ENCODE data around the gene TNIK. TPM values are rescaled to one million over a fixed set of nuclear protein-coding genes. Genes with fewer than 3 reads are reported as not detected.

The TNIK gene
- polyA plus RNA-seq, 1 donor from 2014 or later: 19.3 TPM

DNA sequence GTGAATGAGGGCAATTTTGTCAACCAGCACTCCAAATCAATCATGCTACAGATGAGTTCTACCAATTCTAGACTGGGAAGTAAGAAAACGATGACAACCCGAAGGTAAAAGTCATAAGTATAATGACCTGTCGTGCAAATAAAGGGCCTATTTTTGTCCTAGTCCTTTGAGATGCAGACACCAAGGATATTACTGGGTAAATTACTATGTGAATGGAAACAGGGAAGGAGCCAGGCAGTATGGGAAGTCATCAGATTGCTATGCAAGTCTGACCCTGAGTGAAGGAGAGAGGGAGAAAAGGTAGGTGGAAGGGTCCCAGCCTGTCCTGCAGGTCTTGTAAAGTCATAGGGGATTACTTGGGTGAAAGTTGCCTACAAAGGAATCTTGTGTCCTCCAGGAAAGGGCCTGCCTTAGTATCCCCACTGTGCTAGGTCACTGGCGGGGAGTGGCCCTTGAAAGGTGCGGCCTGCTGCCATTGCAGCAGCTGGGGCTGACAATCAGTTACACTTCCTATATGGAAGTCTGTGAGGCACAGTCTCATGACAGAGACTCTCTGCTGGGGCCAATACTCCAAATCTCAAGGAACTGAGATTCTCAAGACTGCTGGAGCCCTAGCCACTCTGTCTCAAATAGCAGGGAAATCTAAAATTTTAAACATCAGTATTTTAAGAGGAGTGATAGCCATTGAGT lies 283.8 kb downstream of the TNIK start:
- Histone ChIP-seq H3K79me2 (replicated peaks; ENCODE audit: insufficient read depth, low read length) (no peaks in the 10 kb centered on the region), H3K9me2 (ENCODE audit: insufficient read depth, low read length) (no peaks in the 10 kb centered on the region), H3K9me3 (ENCODE audit: low read length) (no peaks in the 10 kb centered on the region), H3K27ac (ENCODE audit: low read length) (peak overlapping the region; percentile 51), H3F3A (ENCODE audit: insufficient read depth, low read length, poor library complexity, severe bottlenecking) (peaks cover 4% of the 10 kb centered on the region), H3K9ac (ENCODE audit: low read length) (peak overlapping the region; percentile 10), H3K4me3 (ENCODE audit: low read length) (peak overlapping the region; percentile 44), H3K4me2 (ENCODE audit: low read length) (no peak overlapping the region), H4K20me1 (ENCODE audit: insufficient read depth) (no peaks in the 10 kb centered on the region), H2AFZ (ENCODE audit: low read depth, low read length) (no peak overlapping the region), H3K27me3 (ENCODE audit: insufficient read depth, low read depth, low read length) (no peaks in the 10 kb centered on the region), H3K36me3 (ENCODE audit: insufficient read depth, low read length) (peaks cover 4% of the 10 kb centered on the region)
- TF ChIP-seq CTCF (IDR thresholded peaks at IDR 0.05; ENCODE audit: poor library complexity, severe bottlenecking) (no peak), EP300 (conservative IDR thresholded peaks at IDR 0.05; ENCODE audit: poor library complexity, severe bottlenecking) (peak; percentile 78), POLR2AphosphoS5 (IDR thresholded peaks at IDR 0.05) (peak; percentile 59)
- TF ChIP-seq, protein P1, sequence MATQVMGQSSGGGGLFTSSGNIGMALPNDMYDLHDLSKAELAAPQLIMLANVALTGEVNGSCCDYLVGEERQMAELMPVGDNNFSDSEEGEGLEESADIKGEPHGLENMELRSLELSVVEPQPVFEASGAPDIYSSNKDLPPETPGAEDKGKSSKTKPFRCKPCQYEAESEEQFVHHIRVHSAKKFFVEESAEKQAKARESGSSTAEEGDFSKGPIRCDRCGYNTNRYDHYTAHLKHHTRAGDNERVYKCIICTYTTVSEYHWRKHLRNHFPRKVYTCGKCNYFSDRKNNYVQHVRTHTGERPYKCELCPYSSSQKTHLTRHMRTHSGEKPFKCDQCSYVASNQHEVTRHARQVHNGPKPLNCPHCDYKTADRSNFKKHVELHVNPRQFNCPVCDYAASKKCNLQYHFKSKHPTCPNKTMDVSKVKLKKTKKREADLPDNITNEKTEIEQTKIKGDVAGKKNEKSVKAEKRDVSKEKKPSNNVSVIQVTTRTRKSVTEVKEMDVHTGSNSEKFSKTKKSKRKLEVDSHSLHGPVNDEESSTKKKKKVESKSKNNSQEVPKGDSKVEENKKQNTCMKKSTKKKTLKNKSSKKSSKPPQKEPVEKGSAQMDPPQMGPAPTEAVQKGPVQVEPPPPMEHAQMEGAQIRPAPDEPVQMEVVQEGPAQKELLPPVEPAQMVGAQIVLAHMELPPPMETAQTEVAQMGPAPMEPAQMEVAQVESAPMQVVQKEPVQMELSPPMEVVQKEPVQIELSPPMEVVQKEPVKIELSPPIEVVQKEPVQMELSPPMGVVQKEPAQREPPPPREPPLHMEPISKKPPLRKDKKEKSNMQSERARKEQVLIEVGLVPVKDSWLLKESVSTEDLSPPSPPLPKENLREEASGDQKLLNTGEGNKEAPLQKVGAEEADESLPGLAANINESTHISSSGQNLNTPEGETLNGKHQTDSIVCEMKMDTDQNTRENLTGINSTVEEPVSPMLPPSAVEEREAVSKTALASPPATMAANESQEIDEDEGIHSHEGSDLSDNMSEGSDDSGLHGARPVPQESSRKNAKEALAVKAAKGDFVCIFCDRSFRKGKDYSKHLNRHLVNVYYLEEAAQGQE (IDR thresholded peaks at IDR 0.05; ENCODE audit: borderline replicate concordance): peak; percentile 26

DNA sequence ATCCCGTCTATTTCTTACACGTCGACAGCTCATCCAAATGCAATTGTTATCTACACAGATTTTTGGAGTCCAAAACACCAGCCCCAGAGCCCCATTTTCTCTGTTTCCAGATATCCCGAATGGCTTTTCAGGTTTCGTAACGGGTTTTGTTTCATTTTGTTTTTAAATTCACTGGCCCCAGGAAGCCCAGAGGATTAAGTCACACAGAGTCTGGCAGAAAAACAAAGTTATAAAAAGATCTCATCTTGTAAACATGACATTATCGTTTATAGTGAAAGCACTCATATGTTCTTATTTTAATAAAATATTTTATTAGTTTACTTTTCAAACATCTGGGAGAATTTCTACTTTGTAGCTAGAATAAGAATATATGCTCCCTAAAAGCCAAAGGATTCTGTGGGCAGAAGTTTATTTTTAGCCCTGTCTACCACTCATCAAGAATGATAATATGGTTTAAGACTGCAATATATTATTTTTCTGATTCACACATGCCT lies 284.4 kb downstream of the TNIK start:
- Histone ChIP-seq H3K79me2 (replicated peaks; ENCODE audit: insufficient read depth, low read length) (no peaks in the 10 kb centered on the region), H3K9me3 (ENCODE audit: low read length) (no peaks in the 10 kb centered on the region), H3F3A (ENCODE audit: insufficient read depth, low read length, poor library complexity, severe bottlenecking) (peaks cover 4% of the 10 kb centered on the region), H3K9ac (ENCODE audit: low read length) (no peak overlapping the region), H3K27me3 (ENCODE audit: insufficient read depth, low read depth, low read length) (no peaks in the 10 kb centered on the region), H3K27ac (ENCODE audit: low read length) (peak overlapping the region; percentile 51), H2AFZ (ENCODE audit: low read depth, low read length) (no peak overlapping the region), H3K4me3 (ENCODE audit: low read length) (peak overlapping the region; percentile 44), H3K4me2 (ENCODE audit: low read length) (no peak overlapping the region), H3K36me3 (ENCODE audit: insufficient read depth, low read length) (peaks cover 4% of the 10 kb centered on the region), H4K20me1 (ENCODE audit: insufficient read depth) (no peaks in the 10 kb centered on the region), H3K9me2 (ENCODE audit: insufficient read depth, low read length) (no peaks in the 10 kb centered on the region)
- TF ChIP-seq, protein P1 (IDR thresholded peaks at IDR 0.05; ENCODE audit: borderline replicate concordance): no peak
- TF ChIP-seq EP300 (conservative IDR thresholded peaks at IDR 0.05; ENCODE audit: poor library complexity, severe bottlenecking) (no peak), CTCF (IDR thresholded peaks at IDR 0.05; ENCODE audit: poor library complexity, severe bottlenecking) (no peak), SMC3 (conservative IDR thresholded peaks at IDR 0.05; ENCODE audit: poor library complexity) (no peak), MXI1 (conservative IDR thresholded peaks at IDR 0.05; ENCODE audit: poor library complexity, severe bottlenecking) (no peak), EZH2 (IDR thresholded peaks at IDR 0.05; ENCODE audit: borderline replicate concordance, insufficient read depth, low read length, poor library complexity, severe bottlenecking) (no peak), TAF1 (IDR thresholded peaks at IDR 0.05; ENCODE audit: low read depth) (no peak), RAD21 (conservative IDR thresholded peaks at IDR 0.05) (no peak), POLR2AphosphoS5 (IDR thresholded peaks at IDR 0.05) (no peak)
